Measurements from ENCODE around the gene PTTG1IP. TPM values are rescaled to one million over a fixed set of nuclear protein-coding genes. Genes with fewer than 3 reads are reported as not detected.
A peak's percentile ranks its signal among the peaks of the same experiment; 100 is the strongest.

Gene PTTG1IP
- total RNA-seq, 1 experiment from 2014 or later = 96.0 TPM

GRCh38 chr21:44866780-44867179, 6.7 kb downstream of the PTTG1IP start:
- H3K9me3 Mint-ChIP-seq = no peaks in the 10 kb centered on the region
- H3K4me3 Mint-ChIP-seq = no peak overlapping the region
- ChIA-PET POLR2A (no interaction called here), CTCF (no interaction called here)
- TF ChIP-seq SMAD3 (CRISPR knock-in tag; IDR thresholded peaks at IDR 0.05; ENCODE audit: borderline replicate concordance) (no peak), MYBL2 (CRISPR knock-in tag; IDR thresholded peaks at IDR 0.05) (no peak), KAT7 (CRISPR knock-in tag; IDR thresholded peaks at IDR 0.05; ENCODE audit: borderline replicate concordance) (no peak), STAT6 (CRISPR knock-in tag; conservative IDR thresholded peaks at IDR 0.05; ENCODE audit: low read depth) (no peak), HMGXB4 (CRISPR knock-in tag; IDR thresholded peaks at IDR 0.05) (no peak), E2F5 (CRISPR knock-in tag; IDR thresholded peaks at IDR 0.05) (no peak), ZNF416 (CRISPR knock-in tag; IDR thresholded peaks at IDR 0.05) (no peak), ZNF396 (CRISPR knock-in tag; IDR thresholded peaks at IDR 0.05; ENCODE audit: borderline replicate concordance) (no peak), ZNF671 (CRISPR knock-in tag; IDR thresholded peaks at IDR 0.05) (no peak), ZNF317 (CRISPR knock-in tag; IDR thresholded peaks at IDR 0.05; ENCODE audit: borderline replicate concordance, low read depth) (no peak), ZNF219 (CRISPR knock-in tag; IDR thresholded peaks at IDR 0.05; ENCODE audit: borderline replicate concordance) (no peak), USF2 (CRISPR knock-in tag; IDR thresholded peaks at IDR 0.05) (no peak)
- DNase-seq (ENCODE audit: low spot score) (no peak), ATAC-seq (no peak)
- no peaks in the 10 kb centered on the region for H3K27me3 Mint-ChIP-seq (ENCODE audit: low read depth)
- peak overlapping the region; percentile 43 for H3K27ac Mint-ChIP-seq
- peaks cover 20% of the 10 kb centered on the region for H3K36me3 Mint-ChIP-seq
- peaks cover 39% of the 10 kb centered on the region for H3K4me1 Mint-ChIP-seq

GRCh38 chr21:44865561-44866280, 7.8 kb downstream of the PTTG1IP start:
- H3K27ac Mint-ChIP-seq = peak overlapping the region; percentile 23; the same call in 1 of the 2 replicates
- POLR2A ChIA-PET = no interaction called here

More at GRCh38 chr21:44865561-44866280, 7.8 kb downstream of the PTTG1IP start:
- no peak for ATAC-seq
- no peaks in the 10 kb centered on the region for H3K9me3 Mint-ChIP-seq
- DNase-seq (ENCODE audit: low spot score) = no peak
- H3K27me3 Mint-ChIP-seq (ENCODE audit: low read depth) = no peaks in the 10 kb centered on the region
- TF ChIP-seq CDX4 (CRISPR knock-in tag; IDR thresholded peaks at IDR 0.05; ENCODE audit: borderline replicate concordance) (no peak), ZNF423 (CRISPR knock-in tag; IDR thresholded peaks at IDR 0.05) (no peak), MYBL2 (CRISPR knock-in tag; IDR thresholded peaks at IDR 0.05) (no peak), ESRRA (CRISPR knock-in tag; IDR thresholded peaks at IDR 0.05; ENCODE audit: borderline replicate concordance) (no peak), MLX (CRISPR knock-in tag; IDR thresholded peaks at IDR 0.05) (no peak), ZNF232 (CRISPR knock-in tag; IDR thresholded peaks at IDR 0.05) (no peak), MAX (CRISPR knock-in tag; IDR thresholded peaks at IDR 0.05) (no peak), NFYB (CRISPR knock-in tag; conservative IDR thresholded peaks at IDR 0.05; ENCODE audit: low read depth) (no peak), NR1H2 (CRISPR knock-in tag; IDR thresholded peaks at IDR 0.05) (no peak)
- CTCF ChIA-PET = interaction anchor here (0.5 kb wide), 1 partner anchor 66 kb away, joined by 3 read pairs; no protein-coding TSS in a partner anchor
- H3K36me3 Mint-ChIP-seq = peaks cover 30% of the 10 kb centered on the region
- H3K4me1 Mint-ChIP-seq = peaks cover 34% of the 10 kb centered on the region
- H3K4me3 Mint-ChIP-seq = no peak overlapping the region
